ENCODE results near the gene LRRK1. TPM values are rescaled to one million over a fixed set of nuclear protein-coding genes. Genes with fewer than 3 reads are reported as not detected.
A peak's percentile ranks its signal among the peaks of the same experiment; 100 is the strongest.

The LRRK1 gene
- polyA plus RNA-seq, 2 of the 4 experiments (the other 2 are of a cell fraction), result 12.2 to 17.7 TPM

GRCh38 chr15:101067660-101068522 is 148.7 kb downstream of the LRRK1 start:
- no peak for FAIRE-seq
- Histone ChIP-seq H3K27ac (no peak overlapping the region), H3K4me1 (no peaks in the 10 kb centered on the region; the same call in 2 of the 3 replicates), H3K4me2 (no peak overlapping the region), H3K9me3 (no peaks in the 10 kb centered on the region), H3K4me3 (no peak overlapping the region)
- ChIA-PET POLR2A (no interaction called here), CTCF (interaction anchor here (0.6 to 2.9 kb wide), 9 partner anchors 9 to 190 kb away, joined by 3 to 14 read pairs (median 3); no protein-coding TSS in a partner anchor)
- ATAC-seq, result no peak
- no peak for TF ChIP-seq E2F6 (IDR thresholded peaks at IDR 0.05; ENCODE audit: borderline replicate concordance, low read depth)
- TF ChIP-seq POLR2A (IDR thresholded peaks at IDR 0.05; ENCODE audit: low read length), result no peak
- TF ChIP-seq NPAS2 (CRISPR knock-in tag; IDR thresholded peaks at IDR 0.05; ENCODE audit: borderline replicate concordance), result no peak
- TF ChIP-seq CBX2 (IDR thresholded peaks at IDR 0.05; ENCODE audit: borderline replicate concordance, low read depth), result no peak
- TF ChIP-seq, protein P1, sequence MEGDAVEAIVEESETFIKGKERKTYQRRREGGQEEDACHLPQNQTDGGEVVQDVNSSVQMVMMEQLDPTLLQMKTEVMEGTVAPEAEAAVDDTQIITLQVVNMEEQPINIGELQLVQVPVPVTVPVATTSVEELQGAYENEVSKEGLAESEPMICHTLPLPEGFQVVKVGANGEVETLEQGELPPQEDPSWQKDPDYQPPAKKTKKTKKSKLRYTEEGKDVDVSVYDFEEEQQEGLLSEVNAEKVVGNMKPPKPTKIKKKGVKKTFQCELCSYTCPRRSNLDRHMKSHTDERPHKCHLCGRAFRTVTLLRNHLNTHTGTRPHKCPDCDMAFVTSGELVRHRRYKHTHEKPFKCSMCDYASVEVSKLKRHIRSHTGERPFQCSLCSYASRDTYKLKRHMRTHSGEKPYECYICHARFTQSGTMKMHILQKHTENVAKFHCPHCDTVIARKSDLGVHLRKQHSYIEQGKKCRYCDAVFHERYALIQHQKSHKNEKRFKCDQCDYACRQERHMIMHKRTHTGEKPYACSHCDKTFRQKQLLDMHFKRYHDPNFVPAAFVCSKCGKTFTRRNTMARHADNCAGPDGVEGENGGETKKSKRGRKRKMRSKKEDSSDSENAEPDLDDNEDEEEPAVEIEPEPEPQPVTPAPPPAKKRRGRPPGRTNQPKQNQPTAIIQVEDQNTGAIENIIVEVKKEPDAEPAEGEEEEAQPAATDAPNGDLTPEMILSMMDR (IDR thresholded peaks at IDR 0.05), result no peak
- TF ChIP-seq KDM1A (IDR thresholded peaks at IDR 0.05; ENCODE audit: low read depth), result no peak
- no peak for TF ChIP-seq HOXB13 (CRISPR knock-in tag; IDR thresholded peaks at IDR 0.05; ENCODE audit: low read depth)
- TF ChIP-seq FOXS1 (CRISPR knock-in tag; IDR thresholded peaks at IDR 0.05), result no peak
- TF ChIP-seq RNF2 (IDR thresholded peaks at IDR 0.05; ENCODE audit: borderline replicate concordance, low read depth), result no peak
- TF ChIP-seq RAD21 (conservative IDR thresholded peaks at IDR 0.05 in 1 of 2, IDR thresholded peaks at IDR 0.05 in 1 of 2), result no peak
- TF ChIP-seq MAFK (IDR thresholded peaks at IDR 0.05; ENCODE audit: partially characterized antibody), result no peak
- TF ChIP-seq CHD2 (IDR thresholded peaks at IDR 0.05; ENCODE audit: low read length, partially characterized antibody), result no peak
- TF ChIP-seq NFE2L2 (conservative IDR thresholded peaks at IDR 0.05; ENCODE audit: low read length), result no peak
- no peak for TF ChIP-seq CHD4 (IDR thresholded peaks at IDR 0.05; ENCODE audit: borderline replicate concordance)
- no peak for DNase-seq (ENCODE audit: low read depth in 1 of 2, low spot score in 1 of 2)
- WGBS (ENCODE audit: missing lambda C conversion rate), result 83% methylated on average over 14 of the region's 14 CpGs

DNA sequence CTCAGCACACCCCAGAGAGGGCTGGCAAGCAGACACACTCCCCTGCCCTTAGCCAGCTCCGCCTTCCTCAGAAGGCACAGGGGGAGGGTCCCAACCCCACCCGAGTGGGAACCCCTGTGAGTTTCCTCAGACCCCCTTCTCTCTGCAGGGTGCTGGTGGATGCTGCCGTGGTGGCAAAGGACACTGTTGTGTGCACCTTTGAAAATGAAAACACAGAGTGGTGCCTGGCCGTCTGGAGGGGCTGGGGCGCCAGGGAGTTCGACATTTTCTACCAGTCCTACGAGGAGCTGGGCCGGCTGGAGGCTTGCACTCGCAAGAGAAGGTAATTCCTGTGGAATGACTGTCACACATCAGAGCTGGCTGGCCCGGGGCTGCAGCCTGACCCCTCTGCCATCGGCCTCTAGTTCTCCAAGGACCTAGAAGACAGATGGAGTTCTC is 149.4 kb downstream of the LRRK1 start:
- ChIA-PET POLR2A (no interaction called here), CTCF (interaction anchor here (0.6 to 2.9 kb wide), 3 partner anchors 20 to 189 kb away, joined by 3 to 14 read pairs (median 3); no protein-coding TSS in a partner anchor)
- no peak for FAIRE-seq
- no peak for DNase-seq (ENCODE audit: low read depth in 1 of 2, low spot score in 1 of 2)
- TF ChIP-seq MAZ (IDR thresholded peaks at IDR 0.05; ENCODE audit: borderline replicate concordance, low read depth, low read length) (no peak), FOXS1 (CRISPR knock-in tag; IDR thresholded peaks at IDR 0.05) (no peak), NR3C1 (IDR thresholded peaks at IDR 0.05) (no peak)
- no peak overlapping the region for H3K4me2 ChIP-seq
- H3K4me3 ChIP-seq, result no peak overlapping the region
- H3K4me1 ChIP-seq, result no peaks in the 10 kb centered on the region; the same call in 2 of the 3 replicates
- no peaks in the 10 kb centered on the region for H3K9me3 ChIP-seq
- no peak overlapping the region for H3K27ac ChIP-seq
- no peak for ATAC-seq
- WGBS (ENCODE audit: missing lambda C conversion rate), result 90% methylated on average over 11 of the region's 11 CpGs

GRCh38 chr15:101068961-101069653 is 149.9 kb downstream of the LRRK1 start:
- CTCF ChIA-PET, result interaction anchor here (0.6 to 3.7 kb wide), 6 partner anchors 11 to 189 kb away, joined by 3 to 17 read pairs (median 5); no protein-coding TSS in a partner anchor
- H3K4me1 ChIP-seq, result no peaks in the 10 kb centered on the region; the same call in 2 of the 3 replicates
- ATAC-seq (peak; percentile 54 to 62; a peak in 4 of 6 replicates), DNase-seq (ENCODE audit: low read depth in 1 of 2, low spot score in 1 of 2) (peak in 1 of 2 experiments; percentile 17), FAIRE-seq (no peak)
- WGBS (ENCODE audit: missing lambda C conversion rate), result 83% methylated on average over 15 of the region's 15 CpGs
- H3K27ac ChIP-seq, result no peak overlapping the region
- no peaks in the 10 kb centered on the region for H3K9me3 ChIP-seq
- no peak overlapping the region for H3K4me3 ChIP-seq
- POLR2A ChIA-PET, result no interaction called here
- no peak overlapping the region for H3K4me2 ChIP-seq
- no peak for TF ChIP-seq RFX5 (IDR thresholded peaks at IDR 0.05)

All from A549 (cell line).